Measurements from ENCODE around the gene CLIP1.
A peak's percentile ranks its signal among the peaks of the same experiment; 100 is the strongest.

DNA sequence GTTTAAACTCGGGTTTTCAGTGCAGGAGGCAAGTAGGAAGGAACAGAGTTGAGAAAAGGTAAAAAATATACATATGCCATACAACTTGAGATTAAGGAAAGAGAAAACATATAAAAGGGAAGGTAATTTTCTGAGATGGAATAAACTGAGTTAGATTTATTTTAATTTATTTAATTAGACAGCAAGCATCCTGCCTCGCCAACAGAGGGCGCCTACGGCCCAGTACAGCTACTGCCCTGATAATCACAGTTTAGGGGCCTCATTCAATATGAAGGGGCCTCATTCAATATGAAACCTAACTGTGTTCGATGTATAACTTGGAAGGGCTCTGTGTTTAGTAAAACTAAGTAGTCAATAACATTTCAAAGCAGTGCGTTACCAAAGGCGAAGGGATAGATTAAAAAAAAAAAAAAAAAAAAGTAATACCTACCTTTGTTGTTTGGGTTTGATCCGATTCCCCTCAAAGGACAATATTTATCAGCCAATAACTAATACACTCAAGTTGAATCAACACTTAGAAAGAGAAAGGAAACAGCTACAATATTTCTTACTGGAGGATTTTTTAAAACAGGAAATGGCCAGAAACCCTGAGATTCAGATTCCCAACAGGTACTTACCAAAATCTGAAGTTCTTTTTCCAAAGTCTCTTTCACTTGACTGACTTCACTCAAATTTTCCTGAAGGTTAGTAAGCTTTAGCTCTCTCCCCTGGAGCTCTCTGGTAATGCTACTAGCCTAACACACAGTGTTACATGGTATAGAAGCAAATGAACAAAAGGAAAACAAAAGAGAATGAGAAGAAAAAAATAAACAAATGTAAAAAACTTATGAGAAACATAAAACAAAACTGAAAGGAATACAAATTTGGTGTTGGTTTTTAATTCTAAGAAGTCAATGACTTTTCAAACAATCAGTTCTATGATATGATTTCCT lies 86.2 kb downstream of the CLIP1 start:
- TF ChIP-seq, protein P1, sequence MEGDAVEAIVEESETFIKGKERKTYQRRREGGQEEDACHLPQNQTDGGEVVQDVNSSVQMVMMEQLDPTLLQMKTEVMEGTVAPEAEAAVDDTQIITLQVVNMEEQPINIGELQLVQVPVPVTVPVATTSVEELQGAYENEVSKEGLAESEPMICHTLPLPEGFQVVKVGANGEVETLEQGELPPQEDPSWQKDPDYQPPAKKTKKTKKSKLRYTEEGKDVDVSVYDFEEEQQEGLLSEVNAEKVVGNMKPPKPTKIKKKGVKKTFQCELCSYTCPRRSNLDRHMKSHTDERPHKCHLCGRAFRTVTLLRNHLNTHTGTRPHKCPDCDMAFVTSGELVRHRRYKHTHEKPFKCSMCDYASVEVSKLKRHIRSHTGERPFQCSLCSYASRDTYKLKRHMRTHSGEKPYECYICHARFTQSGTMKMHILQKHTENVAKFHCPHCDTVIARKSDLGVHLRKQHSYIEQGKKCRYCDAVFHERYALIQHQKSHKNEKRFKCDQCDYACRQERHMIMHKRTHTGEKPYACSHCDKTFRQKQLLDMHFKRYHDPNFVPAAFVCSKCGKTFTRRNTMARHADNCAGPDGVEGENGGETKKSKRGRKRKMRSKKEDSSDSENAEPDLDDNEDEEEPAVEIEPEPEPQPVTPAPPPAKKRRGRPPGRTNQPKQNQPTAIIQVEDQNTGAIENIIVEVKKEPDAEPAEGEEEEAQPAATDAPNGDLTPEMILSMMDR (IDR thresholded peaks at IDR 0.05; ENCODE audit: low read length) = peak; percentile 78
- TF ChIP-seq EZH2 (IDR thresholded peaks at IDR 0.05; ENCODE audit: borderline replicate concordance, low read length) = no peak
